HG02885 (cell line): ENCODE results near the gene TCP10L.
"Not testable (repeated sequence)": the region's sequence is repeated elsewhere in the genome, so short reads cannot be mapped to it uniquely, and the experiment has no call there.

Source experiments
- ATAC-seq: cut with Tn5 transposase; IDR thresholded peaks from one replicate; pipeline ENCODE4 v1.9.1; 2021; ENCODE audit warnings: mild to moderate bottlenecking; ENCODE audit not compliant: unreplicated experiment, poor library complexity

TCP10L gene

GRCh38 chr21:32585042-32585710, at the start of gene TCP10L:
Gene TCP10L (minus strand): TSS chr21:32585523. CDS start chr21:32584304, 1,219 bp downstream.
- ATAC-seq = no peak

GRCh38 chr21:32626621-32627196, 41.4 kb upstream of the TCP10L start:
- ATAC-seq = no peak

GRCh38 chr21:32618218-32618617, 32.9 kb upstream of the TCP10L start:
- not testable (repeated sequence) for ATAC-seq

- ATAC-seq = no peak
Observed at GRCh38 chr21:32613436-32614043, 28.2 kb upstream of the TCP10L start.

GRCh38 chr21:32612999-32613337, 27.6 kb upstream of the TCP10L start:
- no peak for ATAC-seq

- peak; percentile 94 for ATAC-seq
Observed at GRCh38 chr21:32612075-32612998, 27.0 kb upstream of the TCP10L start, which contains the start of gene CFAP298. Gene CFAP298 (minus strand): TSS chr21:32612377. CDS start chr21:32612243, 134 bp downstream.

GRCh38 chr21:32611471-32611997, 26.2 kb upstream of the TCP10L start:
- peak; percentile 10 for ATAC-seq

GRCh38 chr21:32610940-32611339, 25.6 kb upstream of the TCP10L start:
- ATAC-seq = not testable (repeated sequence)

GRCh38 chr21:32608851-32609250, 23.5 kb upstream of the TCP10L start:
- no peak for ATAC-seq

- no peak for ATAC-seq
Observed at GRCh38 chr21:32605469-32605868, 20.1 kb upstream of the TCP10L start.

GRCh38 chr21:32604464-32604863, 19.1 kb upstream of the TCP10L start:
- no peak for ATAC-seq

- ATAC-seq = no peak
Observed at GRCh38 chr21:32603131-32603530, 17.8 kb upstream of the TCP10L start.

- no peak for ATAC-seq
Observed at GRCh38 chr21:32602099-32602498, 16.8 kb upstream of the TCP10L start.

- no peak for ATAC-seq
Observed at GRCh38 chr21:32599526-32599925, 14.2 kb upstream of the TCP10L start.

- ATAC-seq = no peak
Observed at GRCh38 chr21:32599091-32599490, 13.8 kb upstream of the TCP10L start.

GRCh38 chr21:32597205-32597604, 11.9 kb upstream of the TCP10L start:
- no peak for ATAC-seq

- ATAC-seq = no peak
Observed at GRCh38 chr21:32595431-32595830, 10.1 kb upstream of the TCP10L start.

GRCh38 chr21:32593690-32594089, 8.4 kb upstream of the TCP10L start:
- ATAC-seq = no peak

- ATAC-seq = no peak
Observed at GRCh38 chr21:32592929-32593502, 7.7 kb upstream of the TCP10L start.

- ATAC-seq = no peak
Observed at GRCh38 chr21:32590130-32590529, 4.8 kb upstream of the TCP10L start.
